HEK293 (cell line): Measurements from ENCODE around the gene TNS3.

ENCODE experiments used
- CTCF ChIA-PET: fragments of 350-600 bp; formaldehyde crosslinking; extraction: SDS; loops from one replicate; lab custom pipeline; 2021; ENCODE audit warnings: antibody characterized with exemption; lab: Yijun Ruan, JAX
- POLR2A ChIA-PET: fragments of 300-600 bp; formaldehyde crosslinking; extraction: SDS; loops from one replicate; lab custom pipeline; 2020; ENCODE audit warnings: antibody characterized with exemption, inconsistent platforms; lab: Yijun Ruan, JAX
- H3K27ac ChIP-seq: fragments of 200-500 bp; sonication (Bioruptor generic); 2 replicates; pipeline ENCODE4 v1.5.1; 2014; ENCODE audit warnings: low read depth, low read length, control low read depth, inconsistent platforms; ENCODE audit errors: extremely low read depth
- H3K36me3 ChIP-seq, 2 experiments: fragments of 200-500 bp in 1 of 2; sonication (Bioruptor generic) in 1 of 2; 1 replicate in 1 of 2; 2 replicates in 1 of 2; pipeline ENCODE4 v1.5.1; 2014 to 2017; ENCODE audit warnings: inconsistent platforms in 2 of 2, low read length in 2 of 2; ENCODE audit not compliant: control insufficient read depth in 2 of 2, insufficient read depth in 1 of 2
- H3K4me1 ChIP-seq: fragments of 200-500 bp; sonication (Bioruptor generic); 2 replicates; pipeline ENCODE4 v1.5.1; 2014; ENCODE audit warnings: mild to moderate bottlenecking, low read length, inconsistent platforms; ENCODE audit not compliant: control insufficient read depth, insufficient read depth
- H3K4me3 ChIP-seq: 2 replicates; pipeline ENCODE4 v1.5.1; 2011; ENCODE audit warnings: low read depth, mild to moderate bottlenecking, control low read depth, low read length, moderate library complexity
- H3K9me3 ChIP-seq: fragments of 200-500 bp; sonication (Bioruptor generic); 2 replicates; pipeline ENCODE4 v1.5.1; 2014; ENCODE audit warnings: low read depth, low read length, inconsistent platforms; ENCODE audit not compliant: control insufficient read depth, insufficient read depth
- BCL11B ChIP-seq: fragments of 450-650 bp; formaldehyde crosslinking; IDR thresholded peaks from 2 replicates; pipeline ENCODE4 v1.5.1; 2016; ENCODE audit warnings: low read depth, missing biosample characterization, missing genetic modification characterization
- HOXC10 ChIP-seq: sonication (generic); formaldehyde crosslinking; IDR thresholded peaks from 2 replicates; pipeline ENCODE4 v1.8.1; 2023; ENCODE audit warnings: mild to moderate bottlenecking, missing genetic modification reagents
- KLF9 ChIP-seq: fragments of 450-650 bp; formaldehyde crosslinking; IDR thresholded peaks from 2 replicates; pipeline ENCODE4 v1.5.1; 2016; ENCODE audit warnings: missing biosample characterization, missing genetic modification characterization, low read depth
- MYNN ChIP-seq: fragments of 450-650 bp; formaldehyde crosslinking; IDR thresholded peaks from 2 replicates; pipeline ENCODE4 v1.5.1; 2016; ENCODE audit warnings: missing biosample characterization, missing genetic modification characterization, borderline replicate concordance
- ZNF19 ChIP-seq: fragments of 450-650 bp; formaldehyde crosslinking; IDR thresholded peaks from 2 replicates; pipeline ENCODE4; 2016; ENCODE audit warnings: missing biosample characterization, missing genetic modification characterization, low read depth
- ZNF248 ChIP-seq: fragments of 450-650 bp; formaldehyde crosslinking; IDR thresholded peaks from 2 replicates; pipeline ENCODE4 v1.5.1; 2017; ENCODE audit warnings: missing biosample characterization, missing genetic modification characterization
- ZNF514 ChIP-seq: fragments of 450-650 bp; formaldehyde crosslinking; IDR thresholded peaks from 2 replicates; pipeline ENCODE4 v1.5.1; 2016; ENCODE audit warnings: missing biosample characterization, missing genetic modification characterization
- ZNF548 ChIP-seq: fragments of 450-650 bp; formaldehyde crosslinking; IDR thresholded peaks from 2 replicates; pipeline ENCODE4 v1.5.1; 2016; ENCODE audit warnings: missing biosample characterization, missing genetic modification characterization
- ZNF600 ChIP-seq: fragments of 450-650 bp; formaldehyde crosslinking; IDR thresholded peaks from 2 replicates; pipeline ENCODE4 v1.5.1; 2016; ENCODE audit warnings: missing biosample characterization, missing genetic modification characterization
- ZNF621 ChIP-seq: fragments of 450-650 bp; formaldehyde crosslinking; IDR thresholded peaks from 2 replicates; pipeline ENCODE4 v1.5.1; 2017; ENCODE audit warnings: missing biosample characterization, missing genetic modification characterization
- ZNF629 ChIP-seq: fragments of 450-650 bp; formaldehyde crosslinking; IDR thresholded peaks from 2 replicates; pipeline ENCODE4 v1.5.1; 2017; ENCODE audit warnings: missing biosample characterization, missing genetic modification characterization
- ZNF701 ChIP-seq: fragments of 450-650 bp; formaldehyde crosslinking; IDR thresholded peaks from 2 replicates; pipeline ENCODE4 v1.5.1; 2016; ENCODE audit warnings: missing biosample characterization, missing genetic modification characterization
- TF ChIP-seq, protein P1 (sequence below): fragments of 450-650 bp; formaldehyde crosslinking; IDR thresholded peaks from 2 replicates; pipeline ENCODE4 v1.5.1; 2016; ENCODE audit warnings: missing biosample characterization, missing genetic modification characterization
- TF ChIP-seq, protein P2 (sequence below): fragments of 450-650 bp; formaldehyde crosslinking; IDR thresholded peaks from 2 replicates; pipeline ENCODE4 v1.5.1; 2016; ENCODE audit warnings: missing biosample characterization, missing genetic modification characterization, borderline replicate concordance
- TF ChIP-seq, protein P3 (sequence below): fragments of 450-650 bp; formaldehyde crosslinking; IDR thresholded peaks from 2 replicates; pipeline ENCODE4 v1.5.1; 2016; ENCODE audit warnings: missing biosample characterization, missing genetic modification characterization
- TF ChIP-seq, protein P4 (sequence below): fragments of 450-650 bp; formaldehyde crosslinking; IDR thresholded peaks from 2 replicates; pipeline ENCODE4; 2016; ENCODE audit warnings: missing biosample characterization, missing genetic modification characterization
- TF ChIP-seq, protein P5 (sequence below): fragments of 450-650 bp; formaldehyde crosslinking; IDR thresholded peaks from 2 replicates; pipeline ENCODE4 v1.5.1; 2016; ENCODE audit warnings: missing biosample characterization, missing genetic modification characterization
- TF ChIP-seq, protein P6 (sequence below): fragments of 450-650 bp; formaldehyde crosslinking; IDR thresholded peaks from 2 replicates; pipeline ENCODE4 v1.5.1; 2016; ENCODE audit warnings: missing biosample characterization, missing genetic modification characterization

Gene TNS3

DNA sequence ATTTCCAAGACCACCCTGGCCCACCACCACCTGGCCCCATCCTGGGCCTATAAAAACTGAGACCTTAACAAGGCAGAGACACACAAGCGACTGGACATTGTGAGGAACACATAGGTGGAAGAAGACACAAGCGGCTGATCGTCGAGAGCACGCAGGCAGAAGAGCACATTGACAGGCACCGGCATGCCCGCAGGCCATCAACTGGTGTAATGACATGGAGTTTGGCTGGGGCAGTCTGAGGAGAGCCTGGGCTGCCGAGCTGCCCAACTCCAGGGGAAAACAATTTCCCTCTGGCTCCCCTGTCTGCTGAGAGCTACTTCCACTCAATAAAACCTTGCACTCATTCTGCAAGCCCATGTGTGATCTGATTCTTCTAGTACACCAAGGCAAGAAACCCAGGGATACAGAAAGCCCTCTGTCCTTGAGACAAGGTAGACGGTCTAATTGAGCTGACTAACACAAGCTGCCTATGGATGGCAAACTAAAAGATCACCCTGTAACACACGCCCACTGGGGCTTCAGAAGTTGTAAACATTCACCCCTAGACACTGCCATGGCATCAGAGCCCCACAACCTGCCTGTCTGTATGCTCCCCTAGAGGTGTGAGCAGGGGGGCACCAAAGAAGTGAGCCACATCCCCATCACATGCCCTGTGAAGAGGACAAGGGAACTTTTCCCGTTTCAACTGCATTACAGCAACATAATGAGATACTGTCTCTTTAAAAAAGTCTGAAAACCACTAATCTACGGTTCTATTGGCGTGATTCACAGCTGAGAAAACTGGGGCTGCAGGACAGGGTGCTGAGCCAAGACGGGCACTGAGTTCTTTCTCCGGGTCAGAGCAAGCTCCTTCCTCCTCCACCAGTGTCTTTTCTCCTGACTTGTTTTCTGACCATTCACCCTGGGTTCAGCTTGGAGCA, 18.5 kb upstream of the TNS3 start (continued):
- TF ChIP-seq, protein P1, sequence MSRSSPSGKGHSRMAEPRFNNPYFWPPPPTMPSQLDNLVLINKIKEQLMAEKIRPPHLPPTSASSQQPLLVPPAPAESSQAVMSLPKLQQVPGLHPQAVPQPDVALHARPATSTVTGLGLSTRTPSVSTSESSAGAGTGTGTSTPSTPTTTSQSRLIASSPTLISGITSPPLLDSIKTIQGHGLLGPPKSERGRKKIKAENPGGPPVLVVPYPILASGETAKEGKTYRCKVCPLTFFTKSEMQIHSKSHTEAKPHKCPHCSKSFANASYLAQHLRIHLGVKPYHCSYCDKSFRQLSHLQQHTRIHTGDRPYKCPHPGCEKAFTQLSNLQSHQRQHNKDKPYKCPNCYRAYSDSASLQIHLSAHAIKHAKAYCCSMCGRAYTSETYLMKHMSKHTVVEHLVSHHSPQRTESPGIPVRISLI (tag by site-specific recombination) = no peak
- TF ChIP-seq ZNF701 (tag by site-specific recombination) (no peak), HOXC10 (no peak), ZNF19 (tag by site-specific recombination) (no peak), MYNN (no peak), KLF9 (tag by site-specific recombination) (no peak), ZNF600 (tag by site-specific recombination) (no peak)
- TF ChIP-seq, protein P2, sequence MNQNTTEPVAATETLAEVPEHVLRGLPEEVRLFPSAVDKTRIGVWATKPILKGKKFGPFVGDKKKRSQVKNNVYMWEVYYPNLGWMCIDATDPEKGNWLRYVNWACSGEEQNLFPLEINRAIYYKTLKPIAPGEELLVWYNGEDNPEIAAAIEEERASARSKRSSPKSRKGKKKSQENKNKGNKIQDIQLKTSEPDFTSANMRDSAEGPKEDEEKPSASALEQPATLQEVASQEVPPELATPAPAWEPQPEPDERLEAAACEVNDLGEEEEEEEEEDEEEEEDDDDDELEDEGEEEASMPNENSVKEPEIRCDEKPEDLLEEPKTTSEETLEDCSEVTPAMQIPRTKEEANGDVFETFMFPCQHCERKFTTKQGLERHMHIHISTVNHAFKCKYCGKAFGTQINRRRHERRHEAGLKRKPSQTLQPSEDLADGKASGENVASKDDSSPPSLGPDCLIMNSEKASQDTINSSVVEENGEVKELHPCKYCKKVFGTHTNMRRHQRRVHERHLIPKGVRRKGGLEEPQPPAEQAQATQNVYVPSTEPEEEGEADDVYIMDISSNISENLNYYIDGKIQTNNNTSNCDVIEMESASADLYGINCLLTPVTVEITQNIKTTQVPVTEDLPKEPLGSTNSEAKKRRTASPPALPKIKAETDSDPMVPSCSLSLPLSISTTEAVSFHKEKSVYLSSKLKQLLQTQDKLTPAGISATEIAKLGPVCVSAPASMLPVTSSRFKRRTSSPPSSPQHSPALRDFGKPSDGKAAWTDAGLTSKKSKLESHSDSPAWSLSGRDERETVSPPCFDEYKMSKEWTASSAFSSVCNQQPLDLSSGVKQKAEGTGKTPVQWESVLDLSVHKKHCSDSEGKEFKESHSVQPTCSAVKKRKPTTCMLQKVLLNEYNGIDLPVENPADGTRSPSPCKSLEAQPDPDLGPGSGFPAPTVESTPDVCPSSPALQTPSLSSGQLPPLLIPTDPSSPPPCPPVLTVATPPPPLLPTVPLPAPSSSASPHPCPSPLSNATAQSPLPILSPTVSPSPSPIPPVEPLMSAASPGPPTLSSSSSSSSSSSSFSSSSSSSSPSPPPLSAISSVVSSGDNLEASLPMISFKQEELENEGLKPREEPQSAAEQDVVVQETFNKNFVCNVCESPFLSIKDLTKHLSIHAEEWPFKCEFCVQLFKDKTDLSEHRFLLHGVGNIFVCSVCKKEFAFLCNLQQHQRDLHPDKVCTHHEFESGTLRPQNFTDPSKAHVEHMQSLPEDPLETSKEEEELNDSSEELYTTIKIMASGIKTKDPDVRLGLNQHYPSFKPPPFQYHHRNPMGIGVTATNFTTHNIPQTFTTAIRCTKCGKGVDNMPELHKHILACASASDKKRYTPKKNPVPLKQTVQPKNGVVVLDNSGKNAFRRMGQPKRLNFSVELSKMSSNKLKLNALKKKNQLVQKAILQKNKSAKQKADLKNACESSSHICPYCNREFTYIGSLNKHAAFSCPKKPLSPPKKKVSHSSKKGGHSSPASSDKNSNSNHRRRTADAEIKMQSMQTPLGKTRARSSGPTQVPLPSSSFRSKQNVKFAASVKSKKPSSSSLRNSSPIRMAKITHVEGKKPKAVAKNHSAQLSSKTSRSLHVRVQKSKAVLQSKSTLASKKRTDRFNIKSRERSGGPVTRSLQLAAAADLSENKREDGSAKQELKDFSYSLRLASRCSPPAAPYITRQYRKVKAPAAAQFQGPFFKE = no peak
- TF ChIP-seq, protein P3, sequence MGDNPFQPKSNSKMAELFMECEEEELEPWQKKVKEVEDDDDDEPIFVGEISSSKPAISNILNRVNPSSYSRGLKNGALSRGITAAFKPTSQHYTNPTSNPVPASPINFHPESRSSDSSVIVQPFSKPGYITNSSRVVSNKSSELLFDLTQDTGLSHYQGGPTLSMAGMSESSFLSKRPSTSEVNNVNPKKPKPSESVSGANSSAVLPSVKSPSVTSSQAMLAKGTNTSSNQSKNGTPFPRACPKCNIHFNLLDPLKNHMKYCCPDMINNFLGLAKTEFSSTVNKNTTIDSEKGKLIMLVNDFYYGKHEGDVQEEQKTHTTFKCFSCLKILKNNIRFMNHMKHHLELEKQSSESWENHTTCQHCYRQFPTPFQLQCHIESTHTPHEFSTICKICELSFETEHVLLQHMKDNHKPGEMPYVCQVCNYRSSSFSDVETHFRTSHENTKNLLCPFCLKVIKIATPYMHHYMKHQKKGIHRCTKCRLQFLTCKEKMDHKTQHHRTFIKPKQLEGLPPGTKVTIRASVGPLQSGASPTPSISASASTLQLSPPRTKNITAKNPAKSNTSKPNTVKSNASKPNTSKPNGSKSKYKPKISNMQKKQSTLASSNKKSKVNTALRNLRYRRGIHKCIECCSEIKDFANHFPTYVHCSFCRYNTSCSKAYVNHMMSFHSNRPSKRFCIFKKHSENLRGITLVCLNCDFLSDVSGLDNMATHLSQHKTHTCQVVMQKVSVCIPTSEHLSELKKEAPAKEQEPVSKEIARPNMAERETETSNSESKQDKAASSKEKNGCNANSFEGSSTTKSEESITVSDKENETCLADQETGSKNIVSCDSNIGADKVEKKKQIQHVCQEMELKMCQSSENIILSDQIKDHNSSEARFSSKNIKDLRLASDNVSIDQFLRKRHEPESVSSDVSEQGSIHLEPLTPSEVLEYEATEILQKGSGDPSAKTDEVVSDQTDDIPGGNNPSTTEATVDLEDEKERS = no peak

DNA sequence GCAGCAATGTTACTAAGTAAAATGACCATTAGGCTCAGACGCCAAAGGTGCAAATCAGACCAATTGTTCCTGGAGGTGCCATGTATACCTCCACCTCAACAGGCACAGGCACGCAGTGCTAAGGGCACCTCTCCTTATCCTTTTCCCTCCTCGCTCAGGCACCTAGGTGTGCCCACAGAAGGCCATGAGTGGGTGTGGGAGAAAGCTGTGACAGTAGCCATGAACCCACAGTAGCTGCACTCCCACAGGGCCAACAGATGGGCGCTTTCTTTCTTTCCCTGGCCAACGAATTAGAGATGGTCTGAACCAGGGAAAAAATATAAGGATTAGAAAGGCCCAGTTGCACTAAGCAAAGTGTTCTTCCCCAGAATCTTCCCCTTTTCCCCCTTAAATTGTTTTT, 15.5 kb upstream of the TNS3 start:
- no peak overlapping the region for H3K27ac ChIP-seq
- no peaks in the 10 kb centered on the region for H3K4me1 ChIP-seq
- ChIA-PET POLR2A (no interaction called here), CTCF (interaction anchor here (0.6 kb wide), 1 partner anchor 410 kb away, joined by 5 read pairs; no protein-coding TSS in a partner anchor)
- H3K9me3 ChIP-seq = no peaks in the 10 kb centered on the region
- H3K36me3 ChIP-seq = no peaks in the 10 kb centered on the region
- no peak overlapping the region for H3K4me3 ChIP-seq
- TF ChIP-seq, protein P4, sequence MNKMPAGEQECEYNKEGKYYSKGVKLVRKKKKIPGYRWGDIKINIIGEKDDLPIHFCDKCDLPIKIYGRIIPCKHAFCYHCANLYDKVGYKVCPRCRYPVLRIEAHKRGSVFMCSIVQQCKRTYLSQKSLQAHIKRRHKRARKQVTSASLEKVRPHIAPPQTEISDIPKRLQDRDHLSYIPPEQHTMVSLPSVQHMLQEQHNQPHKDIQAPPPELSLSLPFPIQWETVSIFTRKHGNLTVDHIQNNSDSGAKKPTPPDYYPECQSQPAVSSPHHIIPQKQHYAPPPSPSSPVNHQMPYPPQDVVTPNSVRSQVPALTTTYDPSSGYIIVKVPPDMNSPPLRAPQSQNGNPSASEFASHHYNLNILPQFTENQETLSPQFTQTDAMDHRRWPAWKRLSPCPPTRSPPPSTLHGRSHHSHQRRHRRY = no peak
- no peak for TF ChIP-seq ZNF514 (tag by site-specific recombination)
- TF ChIP-seq ZNF629 (tag by site-specific recombination) = no peak
- TF ChIP-seq ZNF248 = no peak
- TF ChIP-seq ZNF548 (tag by site-specific recombination) = no peak
- TF ChIP-seq, protein P5, sequence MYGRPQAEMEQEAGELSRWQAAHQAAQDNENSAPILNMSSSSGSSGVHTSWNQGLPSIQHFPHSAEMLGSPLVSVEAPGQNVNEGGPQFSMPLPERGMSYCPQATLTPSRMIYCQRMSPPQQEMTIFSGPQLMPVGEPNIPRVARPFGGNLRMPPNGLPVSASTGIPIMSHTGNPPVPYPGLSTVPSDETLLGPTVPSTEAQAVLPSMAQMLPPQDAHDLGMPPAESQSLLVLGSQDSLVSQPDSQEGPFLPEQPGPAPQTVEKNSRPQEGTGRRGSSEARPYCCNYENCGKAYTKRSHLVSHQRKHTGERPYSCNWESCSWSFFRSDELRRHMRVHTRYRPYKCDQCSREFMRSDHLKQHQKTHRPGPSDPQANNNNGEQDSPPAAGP (tag by site-specific recombination) = no peak
- TF ChIP-seq, protein P6, sequence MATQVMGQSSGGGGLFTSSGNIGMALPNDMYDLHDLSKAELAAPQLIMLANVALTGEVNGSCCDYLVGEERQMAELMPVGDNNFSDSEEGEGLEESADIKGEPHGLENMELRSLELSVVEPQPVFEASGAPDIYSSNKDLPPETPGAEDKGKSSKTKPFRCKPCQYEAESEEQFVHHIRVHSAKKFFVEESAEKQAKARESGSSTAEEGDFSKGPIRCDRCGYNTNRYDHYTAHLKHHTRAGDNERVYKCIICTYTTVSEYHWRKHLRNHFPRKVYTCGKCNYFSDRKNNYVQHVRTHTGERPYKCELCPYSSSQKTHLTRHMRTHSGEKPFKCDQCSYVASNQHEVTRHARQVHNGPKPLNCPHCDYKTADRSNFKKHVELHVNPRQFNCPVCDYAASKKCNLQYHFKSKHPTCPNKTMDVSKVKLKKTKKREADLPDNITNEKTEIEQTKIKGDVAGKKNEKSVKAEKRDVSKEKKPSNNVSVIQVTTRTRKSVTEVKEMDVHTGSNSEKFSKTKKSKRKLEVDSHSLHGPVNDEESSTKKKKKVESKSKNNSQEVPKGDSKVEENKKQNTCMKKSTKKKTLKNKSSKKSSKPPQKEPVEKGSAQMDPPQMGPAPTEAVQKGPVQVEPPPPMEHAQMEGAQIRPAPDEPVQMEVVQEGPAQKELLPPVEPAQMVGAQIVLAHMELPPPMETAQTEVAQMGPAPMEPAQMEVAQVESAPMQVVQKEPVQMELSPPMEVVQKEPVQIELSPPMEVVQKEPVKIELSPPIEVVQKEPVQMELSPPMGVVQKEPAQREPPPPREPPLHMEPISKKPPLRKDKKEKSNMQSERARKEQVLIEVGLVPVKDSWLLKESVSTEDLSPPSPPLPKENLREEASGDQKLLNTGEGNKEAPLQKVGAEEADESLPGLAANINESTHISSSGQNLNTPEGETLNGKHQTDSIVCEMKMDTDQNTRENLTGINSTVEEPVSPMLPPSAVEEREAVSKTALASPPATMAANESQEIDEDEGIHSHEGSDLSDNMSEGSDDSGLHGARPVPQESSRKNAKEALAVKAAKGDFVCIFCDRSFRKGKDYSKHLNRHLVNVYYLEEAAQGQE = no peak
- no peak for TF ChIP-seq BCL11B
- no peak for TF ChIP-seq ZNF621
